Sigmoid colon (tissue), 4 donors: ENCODE data around the gene DNMT1.

Experiments
- EP300 ChIP-seq, 4 donors: sonication (generic); formaldehyde crosslinking; IDR thresholded peaks; one replicate each; pipeline ENCODE4 v1.6.1; 2017; ENCODE audit warnings: antibody characterized with exemption in 4 of 4
- POLR2A ChIP-seq, 2 donors: fragments of 450-650 bp; IDR thresholded peaks; one replicate each; pipeline ENCODE4 v1.6.1; 2016; ENCODE audit warnings: antibody characterized with exemption in 2 of 2, mild to moderate bottlenecking in 2 of 2, moderate library complexity in 2 of 2
- POLR2AphosphoS5 ChIP-seq, 4 donors: sonication (generic); formaldehyde crosslinking; IDR thresholded peaks; one replicate each; pipeline ENCODE4 v1.6.1; 2017; ENCODE audit warnings: antibody characterized with exemption in 4 of 4
- TF ChIP-seq, protein P1 (sequence below), 4 experiments: fragments of 450-650 bp in 3 of 4; fragments of 200-600 bp in 1 of 4; IDR thresholded peaks; one replicate each; pipeline ENCODE4 v1.5.1; 2016 to 2019; ENCODE audit warnings: antibody characterized with exemption in 4 of 4, mild to moderate bottlenecking in 3 of 4, moderate library complexity in 2 of 4

DNA sequence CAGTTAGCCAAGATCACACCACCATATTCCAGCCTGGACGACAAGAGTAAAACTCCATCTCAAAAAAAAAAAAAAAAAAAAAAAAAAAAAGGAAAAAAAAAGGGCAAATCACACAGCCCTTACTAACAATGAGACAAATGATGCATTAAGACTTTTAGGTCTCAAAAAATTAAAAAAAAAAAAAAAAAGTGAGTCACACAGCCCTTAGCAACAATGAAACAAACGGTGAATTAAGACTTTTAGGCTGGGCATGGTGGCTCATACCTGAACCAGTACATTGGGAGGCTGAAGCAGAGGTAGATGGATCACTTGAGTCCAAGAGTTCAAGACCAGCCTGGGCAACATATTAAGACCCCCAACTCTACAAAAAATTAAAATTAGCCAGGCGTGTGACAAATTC is 42.7 kb downstream of the DNMT1 start:
- TF ChIP-seq, protein P1, sequence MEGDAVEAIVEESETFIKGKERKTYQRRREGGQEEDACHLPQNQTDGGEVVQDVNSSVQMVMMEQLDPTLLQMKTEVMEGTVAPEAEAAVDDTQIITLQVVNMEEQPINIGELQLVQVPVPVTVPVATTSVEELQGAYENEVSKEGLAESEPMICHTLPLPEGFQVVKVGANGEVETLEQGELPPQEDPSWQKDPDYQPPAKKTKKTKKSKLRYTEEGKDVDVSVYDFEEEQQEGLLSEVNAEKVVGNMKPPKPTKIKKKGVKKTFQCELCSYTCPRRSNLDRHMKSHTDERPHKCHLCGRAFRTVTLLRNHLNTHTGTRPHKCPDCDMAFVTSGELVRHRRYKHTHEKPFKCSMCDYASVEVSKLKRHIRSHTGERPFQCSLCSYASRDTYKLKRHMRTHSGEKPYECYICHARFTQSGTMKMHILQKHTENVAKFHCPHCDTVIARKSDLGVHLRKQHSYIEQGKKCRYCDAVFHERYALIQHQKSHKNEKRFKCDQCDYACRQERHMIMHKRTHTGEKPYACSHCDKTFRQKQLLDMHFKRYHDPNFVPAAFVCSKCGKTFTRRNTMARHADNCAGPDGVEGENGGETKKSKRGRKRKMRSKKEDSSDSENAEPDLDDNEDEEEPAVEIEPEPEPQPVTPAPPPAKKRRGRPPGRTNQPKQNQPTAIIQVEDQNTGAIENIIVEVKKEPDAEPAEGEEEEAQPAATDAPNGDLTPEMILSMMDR (IDR thresholded peaks at IDR 0.05): no peak
- TF ChIP-seq EP300 (IDR thresholded peaks at IDR 0.05) (no peak), POLR2A (IDR thresholded peaks at IDR 0.05) (no peak), POLR2AphosphoS5 (IDR thresholded peaks at IDR 0.05) (no peak)
